H1 (cell line): Measurements from ENCODE around the gene TSC2. TPM values are rescaled to one million over a fixed set of nuclear protein-coding genes. Genes with fewer than 3 reads are reported as not detected.

Experiments used
- CTCF ChIA-PET: fragments of 300-600 bp; sonication (Branson Sonifier 250); formaldehyde crosslinking; loops from one replicate; lab custom pipeline; 2021; ENCODE audit not compliant: partially characterized antibody; lab: Charles Lee
- POLR2A ChIA-PET: fragments of 300-600 bp; sonication (Branson Sonifier 250); formaldehyde crosslinking; loops from one replicate; lab custom pipeline; 2021; ENCODE audit warnings: inconsistent platforms; ENCODE audit not compliant: partially characterized antibody; lab: Charles Lee
- DNase-seq, 2 experiments: peaks; one replicate each; pipeline versions ENCODE4 v3.0.0 to v3.0.0-alpha.2; 2010 to 2022; ENCODE audit warnings: low spot score in 2 of 2, low read depth in 1 of 2, mixed read lengths in 1 of 2
- FAIRE-seq: peaks from 2 replicates; lab custom pipeline; 2011; peaks lifted over from hg19 to GRCh38; lab: Jason Lieb, UNC
- H2AFZ ChIP-seq: 2 replicates; pipeline ENCODE4 v1.8.1; 2012; ENCODE audit warnings: low read length, inconsistent platforms
- H2AK5ac ChIP-seq: 2 replicates; pipeline ENCODE4 v1.6.1; 2013; ENCODE audit warnings: low read depth, low read length
- H2BK120ac ChIP-seq: replicated peaks from 2 replicates; pipeline ENCODE3; 2013; ENCODE audit warnings: low read depth, low read length, inconsistent platforms
- H2BK12ac ChIP-seq: 2 replicates; pipeline ENCODE4 v1.6.1; 2013; ENCODE audit warnings: low read depth, low read length
- H2BK15ac ChIP-seq: 2 replicates; pipeline ENCODE4 v1.6.1; 2013; ENCODE audit warnings: low read length
- H2BK20ac ChIP-seq: 2 replicates; pipeline ENCODE4 v1.6.1; 2013; ENCODE audit warnings: low read length
- H2BK5ac ChIP-seq: 2 replicates; pipeline ENCODE4 v1.6.1; 2013; ENCODE audit warnings: low read depth, low read length
- H3K14ac ChIP-seq: 2 replicates; pipeline ENCODE4 v1.6.1; 2013; ENCODE audit warnings: inconsistent platforms; ENCODE audit not compliant: insufficient read length
- H3K18ac ChIP-seq: 2 replicates; pipeline ENCODE4 v1.6.1; 2013; ENCODE audit warnings: low read length; ENCODE audit errors: extremely low read depth
- H3K23ac ChIP-seq: 2 replicates; pipeline ENCODE4 v1.6.1; 2013; ENCODE audit warnings: inconsistent platforms; ENCODE audit not compliant: insufficient read length
- H3K23me2 ChIP-seq: 2 replicates; pipeline ENCODE4 v1.6.1; 2013; ENCODE audit warnings: low read depth, low read length
- H3K27ac ChIP-seq: 2 replicates; pipeline ENCODE4 v1.6.1; 2011; ENCODE audit warnings: low read depth, low read length, inconsistent platforms
- H3K27me3 ChIP-seq, 4 experiments: replicated peaks in 1 of 4; 1 replicate in 1 of 4; 2 replicates in 3 of 4; pipeline versions ENCODE4 v1.6.1 to v1.8.1; 2011 to 2013; ENCODE audit warnings: low read length in 3 of 4, mild to moderate bottlenecking in 3 of 4, inconsistent platforms in 2 of 4, mixed read lengths in 2 of 4, moderate library complexity in 1 of 4; ENCODE audit not compliant: control insufficient read depth in 3 of 4, insufficient read depth in 3 of 4; ENCODE audit errors: extremely low read depth in 1 of 4
- H3K36me3 ChIP-seq, 4 experiments: 2 replicates each; pipeline versions ENCODE4 v1.6.1 to v1.8.1; 2011 to 2013; ENCODE audit warnings: mild to moderate bottlenecking in 4 of 4, low read length in 3 of 4, moderate library complexity in 2 of 4, control low read depth in 1 of 4, inconsistent platforms in 1 of 4; ENCODE audit not compliant: insufficient read depth in 4 of 4, control insufficient read depth in 2 of 4
- H3K4ac ChIP-seq: replicated peaks from 2 replicates; pipeline ENCODE3; 2013; ENCODE audit warnings: low read length, low read depth, mixed read lengths, inconsistent platforms; ENCODE audit not compliant: insufficient read length
- H3K4me1 ChIP-seq, 4 experiments: replicated peaks in 1 of 4; 1 replicate in 1 of 4; 2 replicates in 3 of 4; pipeline versions ENCODE4 v1.6.1 to v1.8.1; 2011 to 2013; ENCODE audit warnings: low read length in 3 of 4, inconsistent platforms in 2 of 4, mixed read lengths in 1 of 4; ENCODE audit not compliant: insufficient read depth in 4 of 4, control insufficient read depth in 3 of 4
- H3K4me2 ChIP-seq, 2 experiments: 2 replicates each; pipeline versions ENCODE4 v1.6.1 to v1.8.1; 2011 to 2013; ENCODE audit warnings: low read depth in 2 of 2, low read length in 2 of 2, control low read depth in 1 of 2, inconsistent platforms in 1 of 2, mild to moderate bottlenecking in 1 of 2; ENCODE audit not compliant: insufficient read depth in 1 of 2
- H3K4me3 ChIP-seq, 4 experiments: fragments of 200-600, 300-600 bp in 1 of 4; sonication (generic), shearing (Covaris generic), sonication (Bioruptor Twin) in 1 of 4; 2 replicates each; pipeline versions ENCODE4 v1.5.1 to v1.8.1; 2011 to 2016; ENCODE audit warnings: low read length in 4 of 4, low read depth in 3 of 4, control low read depth in 2 of 4, inconsistent platforms in 2 of 4, mild to moderate bottlenecking in 2 of 4, mixed read lengths in 1 of 4, moderate library complexity in 1 of 4; ENCODE audit not compliant: insufficient read depth in 2 of 4; ENCODE audit errors: extremely low read depth in 1 of 4
- H3K56ac ChIP-seq: replicated peaks from 2 replicates; pipeline ENCODE3; 2013; ENCODE audit warnings: low read depth, mild to moderate bottlenecking, mixed read lengths, low read length, inconsistent platforms; ENCODE audit not compliant: insufficient read length
- H3K79me1 ChIP-seq: 2 replicates; pipeline ENCODE4 v1.6.1; 2013; ENCODE audit warnings: low read depth, low read length, control low read depth
- H3K79me2 ChIP-seq, 2 experiments: 2 replicates each; pipeline versions ENCODE4 v1.6.1 to v1.8.1; 2012 to 2013; ENCODE audit warnings: low read length in 2 of 2, mild to moderate bottlenecking in 2 of 2, inconsistent platforms in 1 of 2; ENCODE audit not compliant: insufficient read depth in 2 of 2, control insufficient read depth in 1 of 2
- H3K9ac ChIP-seq, 4 experiments: replicated peaks in 1 of 4; 1 replicate in 1 of 4; 2 replicates in 3 of 4; pipeline versions ENCODE4 v1.6.1 to v1.8.1; 2011 to 2013; ENCODE audit warnings: low read depth in 3 of 4, low read length in 3 of 4, control low read depth in 2 of 4, mild to moderate bottlenecking in 2 of 4, moderate library complexity in 2 of 4, inconsistent platforms in 1 of 4; ENCODE audit errors: extremely low read depth in 1 of 4
- H3K9me3 ChIP-seq, 2 experiments: 2 replicates each; pipeline versions ENCODE4 v1.6.1 to v1.8.1; 2012 to 2013; ENCODE audit warnings: mild to moderate bottlenecking in 2 of 2, moderate library complexity in 2 of 2, control low read depth in 1 of 2, inconsistent platforms in 1 of 2, low read depth in 1 of 2, low read length in 1 of 2, mixed read lengths in 1 of 2; ENCODE audit not compliant: insufficient read depth in 2 of 2
- H4K20me1 ChIP-seq, 2 experiments: replicated peaks in 1 of 2; 2 replicates each; pipeline versions ENCODE3 to v1.8.1; 2011 to 2013; ENCODE audit warnings: inconsistent platforms in 2 of 2, low read length in 2 of 2, mild to moderate bottlenecking in 1 of 2; ENCODE audit not compliant: insufficient read depth in 2 of 2, control insufficient read depth in 1 of 2
- H4K5ac ChIP-seq: 2 replicates; pipeline ENCODE4 v1.6.1; 2013; ENCODE audit warnings: low read length, low read depth, mixed read lengths, inconsistent platforms; ENCODE audit not compliant: insufficient read length
- H4K8ac ChIP-seq: 2 replicates; pipeline ENCODE4 v1.8.0; 2013; ENCODE audit warnings: mild to moderate bottlenecking, moderate library complexity, low read length, inconsistent platforms; ENCODE audit not compliant: insufficient read depth; ENCODE audit errors: extremely low read depth
- H4K91ac ChIP-seq: replicated peaks from 2 replicates; pipeline ENCODE3; 2013; ENCODE audit warnings: low read length, mixed read lengths, inconsistent platforms; ENCODE audit not compliant: insufficient read length
- KDM5A ChIP-seq: fragments of 200-600 bp; IDR thresholded peaks from 2 replicates; pipeline ENCODE4 v1.7.1; 2012; ENCODE audit warnings: mild to moderate bottlenecking, low read length, inconsistent platforms, mixed read lengths
- SAP30 ChIP-seq: fragments of 300-600 bp; sonication (generic); IDR thresholded peaks from 2 replicates; pipeline ENCODE4 v1.7.1; 2012; ENCODE audit warnings: low read length, moderate library complexity, mild to moderate bottlenecking, inconsistent platforms; ENCODE audit not compliant: insufficient read depth, insufficient replicate concordance
- SIRT6 ChIP-seq: IDR thresholded peaks from one replicate; pipeline ENCODE4 v1.7.1; 2012; ENCODE audit warnings: low read length, inconsistent platforms
- WGBS, 2 experiments: shearing (Covaris generic) in 1 of 2; methylation state at CpG; one replicate each; pipeline versions ENCODE4 v1.1.6 to v1.1.7; 2013 to 2015; ENCODE audit warnings: low lambda C conversion rate in 2 of 2, mixed read lengths in 2 of 2, inconsistent platforms in 1 of 2, low coverage in 1 of 2, missing lambda C conversion rate in 1 of 2; ENCODE audit not compliant: insufficient replicate concordance in 2 of 2, insufficient coverage in 1 of 2, insufficient read length in 1 of 2; ENCODE audit errors: extremely low coverage in 1 of 2, missing lambda C conversion rate in 1 of 2; 5-methylcytosine and 5-hydroxymethylcytosine counted together
- polyA plus RNA-seq, 7 experiments: library from polyadenylated mRNA; depleted of rRNA in 3 of 7; stranded (reverse) in 5 of 7; unstranded in 2 of 7; fragments of >200 nt in 5 of 7; fragments of 200-250 nt in 2 of 7; gene quantifications; 1 replicate in 5 of 7; 2 replicates in 1 of 7; 4 replicates in 1 of 7; pipeline versions ENCODE4 v1.2.1 to v1.2.3, GENCODE V29; 2011 to 2013; ENCODE audit warnings: missing spikeins in 2 of 7, mixed read lengths in 2 of 7
- total RNA-seq: library from RNA; stranded (reverse); fragmentation: NEBNext Ultra II Directional; extraction: Animal tissue kit (Norgen Biotek cat#: 25700); gene quantifications from 2 replicates; pipeline ENCODE4 v1.2.1, GENCODE V29; 2021

TSC2 gene
- total and polyA plus RNA-seq, 2 of the 8 experiments (the other 6 are each of a cell fraction or from before 2014, with no cell fraction given), result 65.9 to 96.6 TPM

- Histone ChIP-seq H3K79me2 (peaks cover 0 to 11% of the 10 kb centered on the region in 2 experiments; a peak in 1 of 4 replicates), H3K4me3 (peak overlapping the region; percentile 42 to 89 (median 86)), H2BK15ac (no peak overlapping the region), H2BK120ac (no peak overlapping the region), H4K8ac (no peak overlapping the region; the same call in 1 of the 2 replicates), H4K20me1 (peaks cover 0 to 6% of the 10 kb centered on the region in 2 experiments), H3K27me3 (no peaks in the 10 kb centered on the region; a peak in 1 of 7 replicates), H3K14ac (no peak overlapping the region), H3K23ac (no peak overlapping the region), H3K4ac (no peak overlapping the region), H3K27ac (no peak overlapping the region), H4K5ac (no peak overlapping the region), H2AFZ (no peak overlapping the region), H2BK12ac (no peak overlapping the region), H4K91ac (no peak overlapping the region), H3K9ac (peak overlapping the region in 2 of 4 experiments; percentile 69 to 73; a peak in 2 of 7 replicates), H3K4me1 (peaks cover 0 to 3% (median 1%) of the 10 kb centered on the region in 4 experiments; a peak in 3 of 7 replicates), H3K56ac (no peak overlapping the region), H3K4me2 (peak overlapping the region; percentile 89 to 91), H3K18ac (no peak overlapping the region), H3K9me3 (no peaks in the 10 kb centered on the region), H3K23me2 (peaks cover 10% of the 10 kb centered on the region), H3K79me1 (peaks cover 9% of the 10 kb centered on the region; the same call in 1 of the 2 replicates), H2BK20ac (no peak overlapping the region), H3K36me3 (peaks cover 0 to 3% (median 1%) of the 10 kb centered on the region in 4 experiments; a peak in 3 of 8 replicates), H2BK5ac (no peak overlapping the region), H2AK5ac (no peak overlapping the region)
- POLR2A ChIA-PET, result interaction anchor here (0.6 to 4.2 kb wide), 18 partner anchors 8 to 203 kb away, joined by 3 to 38 read pairs (median 5); partner anchors contain the start of genes ECI1, GFER, NPW and RPS2
- 4% methylated on average over 29 of the region's 30 CpGs; no CpG with 5 or more reads in 1 of the 2 experiments for WGBS, 2 experiments
- peak; percentile 45; the same call in 1 of the 2 replicates for TF ChIP-seq KDM5A
- TF ChIP-seq SIRT6, result no peak
- peak; percentile 76 for TF ChIP-seq SAP30
- FAIRE-seq (no peak), DNase-seq (no peak)
- CTCF ChIA-PET, result interaction anchor here (0.6 to 5.3 kb wide), 13 partner anchors 8 to 103 kb away, joined by 3 to 32 read pairs (median 6); no protein-coding TSS in a partner anchor
Observed at GRCh38 chr16:2048116-2048543, 345 bp downstream of the TSC2 start.
